Adrenal gland (tissue), 12 donors: ENCODE results near the gene EXOC3L1. TPM values are rescaled to one million over a fixed set of nuclear protein-coding genes. Genes with fewer than 3 reads are reported as not detected.

ENCODE experiments used
- DNase-seq, 7 donors: peaks; one replicate each; pipeline ENCODE4 v3.0.0-alpha.2; 2019 to 2020
- H3K27ac ChIP-seq, 5 donors: fragments of 200-600 bp; sonication (generic) in 4 of 5; 1 replicate in 3 of 5; 2 replicates in 2 of 5; pipeline versions ENCODE4 v1.5.1 to v1.8.0; 2016 to 2020; ENCODE audit warnings: mild to moderate bottlenecking in 1 of 5
- H3K27me3 ChIP-seq: fragments of 200-600 bp; 2 replicates; pipeline ENCODE4 v1.8.0; 2021
- H3K36me3 ChIP-seq, 2 donors: fragments of 200-600 bp; replicated peaks in 1 of 2; 1 replicate in 1 of 2; 2 replicates in 1 of 2; pipeline versions ENCODE4 v1.5.1 to v1.8.0; 2018 to 2022
- H3K4me1 ChIP-seq, 2 donors: fragments of 200-600 bp; replicated peaks in 1 of 2; 1 replicate in 1 of 2; 2 replicates in 1 of 2; pipeline versions ENCODE4 v1.5.1 to v1.8.0; 2018 to 2021
- H3K4me3 ChIP-seq, 4 donors: fragments of 200-600 bp; sonication (generic) in 3 of 4; one replicate each; pipeline ENCODE4 v1.5.1; 2016 to 2018
- H3K9me3 ChIP-seq, 3 donors: fragments of 200-600 bp; sonication (generic) in 1 of 3; replicated peaks in 1 of 3; 1 replicate in 2 of 3; 2 replicates in 1 of 3; pipeline versions ENCODE4 v1.5.1 to v1.8.0; 2016 to 2021
- CTCF ChIP-seq, 6 experiments: fragments of 450-650 bp in 4 of 6; fragments of 200-600 bp in 2 of 6; sonication (generic) in 1 of 6; IDR thresholded peaks; 1 replicate in 5 of 6; 2 replicates in 1 of 6; pipeline versions ENCODE4 v1.5.1 to v1.8.0; 2016 to 2021; ENCODE audit warnings: antibody characterized with exemption in 6 of 6, mild to moderate bottlenecking in 2 of 6, moderate library complexity in 1 of 6
- POLR2A ChIP-seq, 2 donors: fragments of 450-650 bp; IDR thresholded peaks; one replicate each; pipeline ENCODE4 v1.6.1; 2017; ENCODE audit warnings: antibody characterized with exemption in 2 of 2, mild to moderate bottlenecking in 2 of 2, moderate library complexity in 1 of 2
- WGBS, 4 donors: extraction: QIAGEN DNeasy Blood & Tissue Kit in 2 of 4; methylation state at CpG; one replicate each; pipeline versions ENCODE4 v1.1.5 to v1.1.7; 2013 to 2017; 5-methylcytosine and 5-hydroxymethylcytosine counted together
- intact Hi-C, 2 donors: fragments of 100-400 bp; cut with DNase I; formaldehyde crosslinking; loops; one replicate each; pipeline versions ENCODE4 v1.14.1 to v1.15.0; 2022 to 2023
- polyA plus RNA-seq, 3 donors: library from polyadenylated mRNA; stranded (reverse); fragments of 200-250 nt in 2 of 3; fragments of 350-450 nt in 1 of 3; fragmentation: Illumina TruSeq in 1 of 3; extraction: RNeasy Lipid Tissue Mini Kit (QIAGEN cat#74804) in 1 of 3; gene quantifications; one replicate each; pipeline ENCODE4 v1.2.3, GENCODE V29; 2013 to 2014
- total RNA-seq, 9 donors: library from RNA; depleted of rRNA in 4 of 9; stranded (reverse); fragments of >200 nt in 4 of 9; fragments of 120-200 nt in 1 of 9; fragmentation: NEBNext Ultra II Directional in 1 of 9; extraction: Animal tissue kit (Norgen Biotek cat#: 25700) in 1 of 9; gene quantifications; one replicate each; pipeline versions ENCODE4 v1.1.0 to v1.2.4, GENCODE V29; 2013 to 2023
- donor health status: healthy with polysubstance abuse.
- donor health status: Bipolar disorder and iron deficiency.
- donor health status: DM: yes; HTN: yes; CAD: no.
- donor health status: DM: no; HTN: no; CAD: no.
- donor health status: DM: no; HTN: no; CAD: no.
- donor health status: DM: yes; HTN: yes; CAD: no.

Gene EXOC3L1
- total and polyA plus RNA-seq, 12 donors: 0.71 to 27.2 (median 11.8) TPM

GRCh38 chr16:67170949-67171649 is 18.8 kb downstream of the EXOC3L1 start:
- intact Hi-C loops: no loop called here
- TF ChIP-seq CTCF (IDR thresholded peaks at IDR 0.05): no peak
- no peak for TF ChIP-seq POLR2A (IDR thresholded peaks at IDR 0.05)

GRCh38 chr16:67170168-67170948 is 19.6 kb downstream of the EXOC3L1 start, which contains the start of gene NOL3:
TSS of gene NOL3 (plus strand) at chr16:67170538.
- Histone ChIP-seq H3K9me3 (no peaks in the 10 kb centered on the region), H3K36me3 (no peaks in the 10 kb centered on the region), H3K4me1 (peaks cover 41 to 59% of the 10 kb centered on the region in 2 donors), H3K4me3 (peak within 1 kb of the TSS in 3 of 4 donors; percentile 19 to 61 (median 40)), H3K27ac (peak within 1 kb of the TSS; percentile 82 to 98 (median 93)), H3K27me3 (no peaks in the 10 kb centered on the region)
- TF ChIP-seq CTCF (IDR thresholded peaks at IDR 0.05) (peak in 1 of 6 experiments; percentile 24), POLR2A (IDR thresholded peaks at IDR 0.05) (peak; percentile 66 to 76)
- intact Hi-C loops: no loop called here
- peak; percentile 90 to 95 (median 92) for DNase-seq
- WGBS, 4 donors: 0 to 4% (median 1%) methylated on average over 5 to 50 of the region's 50 CpGs

More at GRCh38 chr16:67170949-67171649, 18.8 kb downstream of the EXOC3L1 start:
- Histone ChIP-seq H3K4me3 (peak overlapping the region in 3 of 4 donors; percentile 19 to 61 (median 40)), H3K36me3 (no peaks in the 10 kb centered on the region), H3K27me3 (no peaks in the 10 kb centered on the region), H3K9me3 (no peaks in the 10 kb centered on the region), H3K4me1 (peaks cover 41 to 58% of the 10 kb centered on the region in 2 donors), H3K27ac (peak overlapping the region; percentile 82 to 98 (median 93))
- WGBS, 4 donors: 44 to 54% (median 47%) methylated on average over 10 to 14 of the region's 14 CpGs
- peak in 2 of 7 donors; percentile 39 to 57 for DNase-seq

- Histone ChIP-seq H3K27me3 (no peaks in the 10 kb centered on the region), H3K36me3 (no peaks in the 10 kb centered on the region), H3K9me3 (no peaks in the 10 kb centered on the region), H3K4me3 (peak overlapping the region in 2 of 4 donors; percentile 19 to 61), H3K27ac (peak overlapping the region; percentile 59 to 98 (median 89)), H3K4me1 (peaks cover 38 to 58% of the 10 kb centered on the region in 2 donors)
- peak in 5 of 6 experiments; percentile 15 to 52 (median 28) for TF ChIP-seq CTCF (IDR thresholded peaks at IDR 0.05)
- TF ChIP-seq POLR2A (IDR thresholded peaks at IDR 0.05): no peak
- intact Hi-C loops: no loop called here
- 3 to 11% (median 7%) methylated on average over 21 to 24 of the region's 24 CpGs for WGBS, 4 donors
- DNase-seq: peak in 4 of 7 donors; percentile 46 to 67 (median 60)
These were observed 20.2 kb downstream of the EXOC3L1 start for GRCh38 chr16:67169642-67170167.

- H3K27me3 ChIP-seq: no peaks in the 10 kb centered on the region
- intact Hi-C loops: no loop called here
- H3K27ac ChIP-seq: peak overlapping the region in 3 of 5 donors; percentile 82 to 98 (median 95)
- no peak for TF ChIP-seq CTCF (IDR thresholded peaks at IDR 0.05)
- TF ChIP-seq POLR2A (IDR thresholded peaks at IDR 0.05): no peak
- no peak overlapping the region for H3K4me3 ChIP-seq
- no peaks in the 10 kb centered on the region for H3K9me3 ChIP-seq
- WGBS, 4 donors: 50 to 54% methylated on average over 9 of the region's 9 CpGs; no CpG with 5 or more reads in 2 of the 4 donors
- peaks cover 40 to 58% of the 10 kb centered on the region in 2 donors for H3K4me1 ChIP-seq
- no peaks in the 10 kb centered on the region for H3K36me3 ChIP-seq
- peak in 2 of 7 donors; percentile 24 to 33 for DNase-seq
These were observed 20.9 kb downstream of the EXOC3L1 start for GRCh38 chr16:67169011-67169451.
